GM21423 (cell line): ENCODE measurements around the gene MAEA.
"Not testable (repeated sequence)": the region's sequence is repeated elsewhere in the genome, so short reads cannot be mapped to it uniquely, and the experiment has no call there.

Source experiments
- ATAC-seq: cut with Tn5 transposase; IDR thresholded peaks from one replicate; pipeline ENCODE4 v1.9.1; 2021; ENCODE audit warnings: mild to moderate bottlenecking, moderate library complexity; ENCODE audit not compliant: unreplicated experiment

Gene MAEA

DNA sequence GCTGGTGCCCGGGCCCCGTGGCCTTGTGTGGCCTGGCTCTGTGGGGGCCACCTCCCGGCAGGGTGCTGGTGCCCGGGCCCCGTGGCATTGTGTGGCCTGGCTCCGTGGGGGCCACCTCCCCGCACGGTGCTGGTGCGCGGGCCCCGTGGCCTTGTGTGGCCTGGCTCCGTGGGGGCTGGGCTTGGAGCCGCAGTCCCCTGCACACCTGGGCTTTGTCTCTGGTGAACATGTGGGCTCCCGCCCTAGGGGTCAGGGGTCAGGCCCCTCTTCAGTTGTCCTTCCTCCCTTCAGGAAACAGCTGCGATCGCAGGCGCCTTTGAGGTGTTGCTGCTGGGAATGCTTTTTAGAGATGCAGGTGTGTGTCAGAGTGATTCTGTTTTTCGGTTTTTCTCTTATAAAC lies 74.5 kb downstream of the MAEA start:
- ATAC-seq: no peak

DNA sequence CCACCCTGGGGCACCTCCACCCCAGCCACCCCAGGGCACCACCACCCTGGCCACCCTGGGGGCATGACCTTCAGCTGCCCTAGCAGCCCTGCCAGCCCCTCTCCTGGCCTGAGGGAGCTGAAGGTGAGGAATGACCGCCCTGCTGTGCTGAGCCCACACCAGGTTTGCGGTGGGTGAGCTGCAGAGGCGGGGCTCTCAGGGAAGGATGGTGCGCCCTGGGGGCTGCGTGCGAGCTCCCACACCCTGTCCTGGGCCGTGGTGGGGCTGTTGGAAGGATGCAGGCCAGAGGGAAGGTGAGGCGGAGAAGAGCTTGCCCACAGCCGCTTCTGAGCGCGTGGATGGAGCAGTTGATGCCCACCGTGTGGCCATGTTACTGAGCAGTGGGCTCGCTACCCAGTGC lies 75.1 kb downstream of the MAEA start:
- no peak for ATAC-seq

DNA sequence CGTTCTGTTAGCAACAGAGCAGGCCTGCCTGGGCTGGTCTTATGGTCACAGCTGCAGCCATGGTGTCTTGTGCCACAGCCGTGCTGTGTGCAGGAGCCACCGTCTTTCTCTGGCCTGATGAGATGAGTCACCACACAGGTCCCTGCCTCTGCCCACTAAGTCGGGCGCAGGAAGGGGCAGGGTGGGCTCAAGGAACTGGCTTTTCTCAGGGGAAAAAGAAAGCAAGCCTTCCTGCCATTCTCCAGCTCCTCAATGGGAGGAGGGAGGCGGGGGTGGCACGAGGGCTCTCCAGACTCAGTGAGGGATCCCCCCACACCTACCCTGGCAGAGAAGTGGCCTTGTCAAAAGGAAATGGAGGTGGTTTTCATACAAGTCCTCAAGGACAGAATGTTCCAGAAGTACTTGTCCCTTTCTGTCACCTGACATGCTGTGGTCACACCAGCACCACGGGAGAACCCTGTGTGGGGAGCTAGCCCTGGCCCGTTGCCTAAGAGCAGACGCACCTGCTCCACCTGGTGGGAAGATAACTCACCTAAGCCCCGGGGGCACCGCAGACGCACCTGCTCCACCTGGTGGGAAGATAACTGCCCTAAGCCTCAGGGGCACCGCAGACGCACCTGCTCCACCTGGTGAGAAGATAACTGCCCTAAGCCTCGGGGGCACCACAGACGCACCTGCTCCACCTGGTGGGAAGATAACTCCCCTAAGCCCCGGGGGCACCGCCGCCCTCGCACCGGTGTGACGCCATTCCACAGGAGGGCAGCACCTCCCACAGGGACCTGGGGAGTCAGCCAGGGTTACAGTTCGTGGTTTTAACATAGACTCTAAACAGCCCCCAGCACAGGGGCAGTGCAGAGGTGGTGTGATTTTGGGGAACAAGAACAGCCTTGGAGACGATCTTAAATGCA lies 75.8 kb downstream of the MAEA start:
- ATAC-seq: no peak

DNA sequence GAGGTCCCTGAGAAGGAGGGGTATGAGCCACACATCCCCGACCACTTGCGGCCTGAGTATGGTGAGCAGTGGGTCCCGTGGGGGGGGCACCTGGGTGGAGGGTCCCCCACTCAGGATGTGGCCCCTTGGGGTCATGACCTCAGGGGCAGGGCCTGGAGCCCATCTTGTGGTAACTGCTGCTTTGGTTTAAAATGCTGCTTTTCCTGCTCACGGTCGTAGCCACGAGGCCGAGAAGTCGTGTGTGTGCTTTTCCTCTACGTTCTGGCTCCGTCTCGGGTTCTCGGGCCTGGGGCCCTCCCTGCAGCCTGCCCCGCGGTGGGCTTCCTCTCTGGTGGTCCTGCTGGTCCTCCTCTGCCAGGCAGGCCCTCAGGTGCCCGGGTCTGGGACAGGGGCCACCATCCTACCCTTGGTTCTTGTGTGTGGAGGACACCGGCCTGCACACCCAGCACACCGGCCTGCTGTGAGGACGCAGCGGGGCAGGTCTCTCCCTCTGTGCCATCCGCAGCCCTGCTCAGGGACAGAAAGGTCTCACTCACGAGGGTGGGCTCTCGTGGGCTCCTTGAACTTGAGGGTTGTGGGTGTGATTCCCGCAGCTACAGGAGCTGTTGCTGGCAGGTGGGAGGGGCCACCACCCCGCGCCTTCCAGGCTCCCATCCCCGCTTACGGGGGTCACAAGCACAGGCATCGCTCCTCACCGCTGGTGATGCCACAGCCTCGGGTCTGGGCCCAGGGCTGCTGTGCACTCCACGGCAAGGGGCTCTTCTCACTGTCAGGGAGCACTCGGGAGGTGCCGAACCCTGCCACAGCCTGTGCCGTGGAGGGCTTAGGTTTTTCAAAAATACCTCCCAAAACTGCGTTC lies 76.9 kb downstream of the MAEA start:
- no peak for ATAC-seq

DNA sequence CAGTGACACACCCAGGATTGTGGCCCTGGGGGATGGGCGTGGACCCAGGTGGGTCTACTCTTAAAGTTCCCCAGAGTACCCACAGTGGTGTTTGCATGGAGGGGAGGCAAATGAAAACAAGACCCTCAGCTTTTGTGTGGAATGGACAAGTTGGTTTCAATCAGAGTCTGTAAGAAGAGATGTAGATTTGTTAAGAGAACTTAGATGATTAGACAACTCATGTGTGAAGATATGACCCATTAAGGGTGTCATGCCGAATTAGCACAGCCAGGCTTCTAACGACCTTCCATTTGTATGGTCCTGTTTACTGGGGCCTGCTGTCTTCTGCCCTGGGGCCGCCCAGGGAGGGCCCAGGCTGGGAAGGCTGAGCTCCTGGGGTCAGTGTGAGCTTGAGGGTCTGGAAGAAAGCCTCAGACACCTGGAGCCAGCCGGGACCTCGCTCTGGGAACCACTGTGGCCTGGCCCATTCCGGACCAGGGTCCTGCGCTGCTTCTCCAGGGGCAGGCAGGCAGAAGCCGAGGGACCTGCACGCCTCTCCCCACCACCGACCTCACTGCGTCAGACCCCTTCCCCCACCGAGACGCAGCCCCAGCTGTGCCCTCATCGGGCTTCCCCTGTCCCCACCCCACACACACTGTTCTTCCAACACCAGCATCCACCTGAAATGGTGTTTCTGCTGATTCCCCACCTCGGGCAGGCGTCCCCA lies 77.7 kb downstream of the MAEA start:
- no peak for ATAC-seq

DNA sequence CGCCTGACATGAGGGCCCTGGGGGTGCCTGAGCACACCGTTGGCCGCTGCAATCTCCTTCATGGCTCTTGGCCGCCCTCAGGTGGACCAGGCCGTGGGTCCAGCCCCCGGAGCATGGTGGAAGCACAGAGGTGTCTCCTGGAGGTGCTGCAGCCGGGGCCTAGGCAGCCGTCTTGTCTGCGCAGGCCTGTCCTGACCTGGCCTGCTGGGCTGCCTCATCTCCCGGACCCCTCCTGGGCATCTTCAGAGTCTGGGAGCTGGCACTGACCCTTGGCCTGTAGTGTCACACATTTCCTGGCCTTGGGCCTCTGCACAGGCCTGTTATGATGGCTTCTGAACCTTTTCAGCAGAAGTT lies 78.2 kb downstream of the MAEA start:
- no peak for ATAC-seq

DNA sequence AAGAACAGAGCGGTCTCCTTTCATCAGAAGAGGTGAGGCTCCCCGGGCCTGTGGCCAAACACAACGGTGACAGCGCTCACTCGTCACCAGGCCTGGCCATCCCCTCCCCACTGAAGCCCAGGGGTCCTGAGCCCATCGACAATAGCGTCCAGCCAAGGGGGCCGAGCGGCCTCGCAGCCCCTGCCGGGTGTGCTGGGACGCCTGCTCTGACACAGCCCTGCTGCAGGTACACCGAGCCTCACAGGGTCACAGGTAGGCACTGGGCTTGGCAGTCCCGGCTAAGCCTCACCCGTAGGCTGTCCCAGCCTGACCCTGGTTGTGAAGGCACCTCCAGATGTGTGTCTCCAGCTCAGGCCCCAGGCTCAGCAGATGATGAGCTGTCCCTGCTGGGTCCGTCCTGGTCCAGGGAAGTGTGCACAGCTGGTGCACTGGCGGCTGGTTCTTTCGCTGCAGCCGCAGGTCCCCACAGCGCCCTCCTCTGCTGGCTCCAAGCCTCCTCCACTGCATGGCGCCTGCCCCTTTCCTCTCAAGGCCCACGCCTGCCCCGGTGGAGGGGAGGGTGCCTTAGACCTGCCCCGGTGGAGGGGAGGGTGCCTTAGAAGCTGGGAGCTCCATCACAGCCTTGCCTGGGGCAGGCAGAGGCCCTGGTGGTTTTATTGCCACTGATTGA lies 78.9 kb downstream of the MAEA start:
- ATAC-seq: no peak

DNA sequence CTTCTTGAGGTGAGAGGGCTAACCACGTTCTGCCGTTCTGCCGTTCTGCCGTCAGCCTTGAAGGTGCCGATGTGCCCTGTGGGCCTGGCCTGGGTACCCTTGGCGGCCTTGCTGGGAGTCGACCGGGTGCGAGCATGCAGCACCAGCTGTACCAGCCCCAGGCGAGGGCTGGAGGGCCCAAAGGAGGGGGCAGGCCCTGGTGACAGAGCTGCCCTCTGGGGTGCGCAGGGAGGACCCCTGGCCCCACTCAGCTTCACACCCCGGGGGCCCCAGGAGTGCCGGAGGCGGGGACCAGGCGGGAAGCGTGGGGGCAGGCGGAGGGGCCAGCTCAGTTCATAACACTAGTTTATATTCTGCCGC lies 79.4 kb downstream of the MAEA start:
- ATAC-seq: no peak

DNA sequence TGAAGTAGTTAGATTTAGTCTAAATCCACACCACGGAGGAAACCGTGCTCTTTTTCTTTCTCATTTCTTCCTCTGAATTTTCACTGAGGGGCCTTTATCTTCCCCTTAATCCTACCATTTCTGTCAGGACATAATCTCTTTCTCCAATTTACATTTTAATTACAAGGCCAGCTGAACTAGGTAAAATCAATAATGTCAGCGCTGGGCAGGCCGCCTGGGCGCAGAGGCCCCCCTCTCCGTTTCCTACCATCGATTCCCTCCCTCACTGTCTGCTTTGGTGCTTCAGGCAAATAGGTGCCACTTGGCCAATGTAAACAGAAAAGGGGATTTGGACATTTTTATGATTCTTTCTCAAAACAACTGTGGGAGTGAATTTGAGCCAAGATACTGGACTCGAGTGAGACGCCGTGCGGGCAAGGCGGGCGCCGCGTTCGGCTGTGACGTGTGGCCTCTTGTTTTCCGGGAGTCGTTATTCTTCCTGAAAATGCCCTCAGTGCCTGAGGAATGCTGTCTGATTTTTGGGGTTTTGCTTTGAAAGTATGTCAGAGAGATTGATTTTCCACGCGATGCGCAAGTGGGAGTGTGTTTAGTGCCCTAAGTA lies 79.9 kb downstream of the MAEA start:
- no peak for ATAC-seq

DNA sequence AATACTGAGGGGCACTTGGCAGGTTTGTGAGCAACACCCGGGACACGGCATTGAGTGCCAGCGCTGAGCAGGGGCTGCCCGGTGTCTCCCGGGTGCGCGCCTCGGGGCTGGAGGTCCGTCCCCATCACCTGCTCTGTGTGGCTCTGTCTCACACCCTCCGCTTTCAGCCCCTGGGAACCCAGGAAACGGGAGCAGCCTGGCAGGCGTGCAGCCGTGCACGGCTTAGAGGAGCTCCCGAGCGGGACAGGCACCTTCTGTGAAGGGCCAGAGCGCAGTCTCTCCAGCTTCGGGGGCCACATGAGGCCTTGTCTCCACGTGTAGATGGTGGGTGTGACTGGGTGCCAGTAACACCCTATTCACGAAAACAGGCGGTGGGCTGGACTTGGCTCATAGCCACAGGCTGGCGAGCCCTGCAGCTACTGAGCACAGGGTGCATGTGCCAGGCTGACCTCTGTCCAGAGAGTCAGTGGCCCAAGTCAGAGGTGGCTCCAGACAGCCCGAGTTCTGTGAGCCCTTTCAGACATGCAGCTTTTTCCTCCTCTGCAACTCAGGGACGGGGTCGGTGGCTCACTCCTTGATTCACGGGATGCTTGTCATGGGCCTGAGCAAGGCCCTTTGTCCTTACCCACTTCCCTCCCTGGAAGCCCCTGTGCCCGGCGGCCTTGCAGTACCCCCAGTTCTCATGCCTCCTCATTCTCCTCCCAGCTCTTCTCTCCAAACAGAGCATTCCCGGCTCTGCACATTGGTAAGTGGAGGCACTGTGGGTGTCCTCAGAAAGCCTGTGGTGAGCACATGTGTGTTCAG lies 80.8 kb downstream of the MAEA start:
- ATAC-seq: no peak

DNA sequence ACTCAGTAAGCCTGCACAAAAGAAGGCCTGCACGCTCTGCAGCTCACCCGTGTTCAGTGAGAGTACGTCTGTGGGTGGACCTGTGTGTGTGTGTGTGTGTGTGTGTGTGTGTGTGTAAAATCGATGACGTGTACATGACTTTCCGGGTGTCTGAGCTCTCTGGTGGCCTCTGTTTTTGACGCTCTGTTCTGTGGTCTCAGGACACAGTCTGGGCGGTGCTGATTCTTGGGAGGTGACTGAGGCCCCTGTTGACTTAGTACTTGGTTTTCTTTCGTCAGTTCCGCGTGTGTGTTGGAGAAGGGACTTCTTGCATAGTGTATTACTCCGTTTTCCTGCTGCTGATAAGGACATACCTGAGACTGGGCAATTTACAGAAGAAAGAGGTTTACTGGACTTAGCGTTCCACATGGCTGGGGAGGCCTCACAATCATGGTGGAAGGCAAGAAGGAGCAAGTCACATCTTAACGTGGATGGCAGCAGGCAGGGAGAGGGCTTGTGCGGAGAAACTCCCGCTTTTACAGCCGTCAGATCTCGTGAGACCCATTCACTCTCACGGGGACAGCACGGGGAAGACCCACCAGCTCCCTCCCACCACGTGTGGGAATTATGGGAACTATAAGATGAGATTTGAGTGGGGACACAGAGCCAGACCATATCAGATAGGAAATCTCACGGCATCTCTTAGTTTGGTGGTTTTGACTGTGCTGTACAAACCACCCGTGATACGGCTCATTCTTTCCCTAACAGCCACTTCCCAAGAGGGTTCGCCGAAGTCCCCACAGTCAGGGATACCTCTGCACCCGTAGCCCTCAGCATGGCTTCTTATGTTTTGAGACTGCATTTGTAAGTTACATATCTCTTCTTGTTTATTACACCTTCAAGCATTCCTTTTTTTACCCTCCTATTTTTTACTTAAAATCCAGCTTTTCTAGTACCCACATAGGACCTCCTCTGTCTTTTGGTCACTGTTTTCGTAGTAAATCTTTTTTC lies 81.8 kb downstream of the MAEA start:
- no peak for ATAC-seq

DNA sequence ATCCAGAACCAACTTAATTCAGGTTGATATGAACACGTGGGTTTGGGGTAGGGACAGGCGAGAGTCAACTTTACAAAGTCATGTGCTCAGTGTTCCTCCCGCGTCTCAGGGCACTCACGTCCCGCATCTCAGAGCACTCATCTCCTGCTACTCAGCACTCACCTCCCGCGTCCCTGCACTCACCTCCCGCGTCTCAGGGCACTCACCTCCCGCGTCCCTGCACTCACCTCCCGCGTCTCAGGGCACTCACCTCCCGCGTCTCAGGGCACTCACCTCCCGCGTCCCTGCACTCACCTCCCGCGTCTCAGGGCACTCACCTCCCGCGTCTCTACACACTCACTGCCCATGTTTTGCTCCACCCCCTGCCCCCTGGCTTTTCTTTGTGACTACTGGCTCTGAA lies 82.9 kb downstream of the MAEA start:
- ATAC-seq: not testable (repeated sequence)

DNA sequence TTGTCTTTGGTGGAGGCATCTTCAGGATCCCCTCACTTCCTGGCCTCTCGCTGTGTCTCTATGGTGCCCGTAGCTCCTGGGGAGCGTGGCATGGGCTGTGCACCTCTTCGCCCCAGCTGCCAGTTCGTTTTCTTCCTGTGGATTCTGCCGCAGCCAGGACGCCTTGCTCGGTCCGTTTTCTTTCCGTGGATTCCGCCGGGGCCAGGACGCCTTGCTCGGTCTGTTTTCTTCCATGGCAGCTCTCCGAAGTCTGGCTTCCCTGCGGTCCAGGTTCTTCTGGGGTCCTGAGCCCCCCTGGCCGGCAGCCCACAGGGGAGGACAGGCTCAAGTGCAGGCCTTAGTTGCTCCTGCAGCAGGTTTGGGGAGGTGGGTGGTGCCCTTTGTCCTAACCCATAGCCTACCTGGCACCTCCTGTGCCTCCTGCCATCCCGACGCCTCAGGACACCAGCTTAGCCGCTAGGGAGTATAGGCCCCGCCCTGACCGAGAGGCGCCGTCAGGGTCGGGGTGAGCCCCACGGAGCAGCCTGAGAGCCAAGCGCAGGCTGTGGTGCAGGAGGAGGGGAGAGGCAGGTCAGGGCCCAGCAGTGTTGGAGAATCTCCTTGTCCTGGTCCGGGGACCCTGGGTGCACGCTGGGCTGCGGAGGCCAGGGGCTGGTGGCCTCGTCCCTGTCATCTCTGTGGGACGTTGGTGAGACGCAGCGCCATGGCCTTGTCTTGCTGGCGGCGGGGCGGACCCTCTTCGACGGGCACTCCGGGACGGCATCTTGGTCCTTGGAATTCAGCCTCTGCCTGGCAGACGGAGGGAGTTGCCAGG lies 84.4 kb downstream of the MAEA start:
- no peak for ATAC-seq

DNA sequence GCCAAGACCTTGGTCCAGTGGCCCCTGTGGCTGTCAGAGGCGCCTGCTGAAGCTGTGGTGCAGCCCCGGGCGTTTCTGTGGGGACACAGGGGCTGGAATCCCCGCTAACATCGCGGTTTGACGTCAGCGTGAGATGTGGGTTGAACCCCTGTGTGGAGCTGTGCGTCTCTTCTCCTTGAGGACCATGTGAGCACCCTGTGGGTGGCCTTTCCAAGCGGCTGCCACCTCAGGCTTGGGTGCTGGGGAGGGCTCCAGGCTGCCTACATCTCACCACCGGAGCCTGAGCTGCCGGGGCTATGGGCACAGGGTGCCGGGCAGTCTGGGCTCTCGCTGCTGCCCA lies 85.0 kb downstream of the MAEA start:
- ATAC-seq: no peak

DNA sequence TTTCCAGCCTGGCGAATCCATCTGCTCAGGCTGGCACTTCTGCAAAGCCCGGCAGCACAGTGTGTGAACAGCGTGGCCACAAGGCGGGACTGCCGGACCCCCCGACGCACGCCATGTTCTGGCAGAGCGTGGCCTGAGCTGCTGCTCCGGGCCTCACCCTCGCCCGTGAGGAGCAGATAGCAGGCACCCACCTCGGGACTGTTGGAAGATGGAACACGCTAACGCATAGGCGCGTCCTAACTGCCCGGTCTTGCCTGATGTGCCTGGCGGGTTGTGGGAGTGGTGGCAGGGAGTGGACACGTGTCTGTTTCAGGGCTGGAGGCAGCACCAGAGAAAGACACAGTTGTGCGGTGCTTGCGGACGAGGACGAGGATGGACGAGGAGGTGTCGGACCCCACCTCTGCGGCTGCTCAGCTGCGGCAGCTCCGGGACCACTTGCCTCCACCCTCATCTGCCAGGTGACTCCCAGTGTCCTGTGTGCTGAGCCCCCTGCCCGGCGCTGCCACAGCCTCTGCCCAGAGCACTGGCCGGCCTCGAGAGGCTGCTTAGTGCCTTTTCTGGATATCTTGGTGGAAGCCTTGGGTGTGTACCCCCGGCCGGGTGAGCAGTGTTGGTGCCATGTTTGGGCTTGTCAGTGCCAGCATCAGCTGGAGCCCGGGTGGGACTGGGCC lies 85.5 kb downstream of the MAEA start:
- no peak for ATAC-seq

DNA sequence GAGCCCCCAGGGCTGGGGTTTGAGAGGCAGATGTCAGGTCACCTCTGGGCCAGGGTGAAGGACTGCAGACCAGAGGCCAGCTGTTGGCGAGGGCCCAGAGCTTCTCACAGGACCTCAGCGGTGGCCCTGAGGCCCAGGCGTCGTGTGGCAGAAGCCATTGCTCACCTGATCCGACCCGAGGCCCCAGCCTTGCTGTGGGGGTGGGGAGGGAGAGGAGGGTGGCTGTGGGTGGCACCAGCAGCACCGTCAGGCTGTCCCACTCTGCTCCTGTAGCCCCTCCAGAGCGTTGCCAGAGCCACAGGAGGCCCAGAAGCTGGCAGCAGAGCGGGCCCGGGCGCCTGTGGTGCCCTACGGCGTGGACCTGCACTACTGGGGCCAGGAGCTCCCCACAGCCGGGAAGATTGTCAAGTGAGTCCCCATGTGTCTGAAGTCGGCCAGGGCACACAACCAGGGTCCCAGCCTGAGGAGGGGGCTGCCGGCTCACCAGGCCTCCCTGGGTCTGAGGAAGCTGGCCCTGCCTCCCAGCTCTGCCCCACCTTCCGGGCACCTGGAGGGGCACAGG lies 86.2 kb downstream of the MAEA start:
- ATAC-seq: no peak

DNA sequence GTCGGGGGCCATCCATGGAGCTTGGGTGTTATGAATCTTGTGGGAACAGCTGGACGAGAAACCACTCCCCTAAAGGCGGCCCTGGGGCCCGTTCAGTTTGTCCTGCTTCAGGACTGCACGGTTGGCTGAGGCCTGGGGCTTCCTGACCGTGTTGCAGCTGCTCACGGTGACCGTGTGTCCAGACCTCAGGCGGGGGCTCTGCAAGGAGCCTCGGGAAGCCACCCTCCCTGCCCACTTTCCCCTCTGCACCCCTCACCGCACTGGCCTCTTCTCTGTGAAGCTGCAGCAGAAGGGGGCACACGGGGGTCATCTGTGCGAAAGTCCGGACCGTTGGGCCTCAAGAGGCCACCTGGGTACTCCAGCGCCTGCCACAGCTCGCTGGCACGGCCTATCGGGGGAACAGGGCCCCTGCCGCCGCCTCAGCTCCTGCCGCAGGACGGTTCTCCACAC lies 86.7 kb downstream of the MAEA start:
- no peak for ATAC-seq
